Measurements from ENCODE around the gene AHNAK.

The AHNAK gene

DNA sequence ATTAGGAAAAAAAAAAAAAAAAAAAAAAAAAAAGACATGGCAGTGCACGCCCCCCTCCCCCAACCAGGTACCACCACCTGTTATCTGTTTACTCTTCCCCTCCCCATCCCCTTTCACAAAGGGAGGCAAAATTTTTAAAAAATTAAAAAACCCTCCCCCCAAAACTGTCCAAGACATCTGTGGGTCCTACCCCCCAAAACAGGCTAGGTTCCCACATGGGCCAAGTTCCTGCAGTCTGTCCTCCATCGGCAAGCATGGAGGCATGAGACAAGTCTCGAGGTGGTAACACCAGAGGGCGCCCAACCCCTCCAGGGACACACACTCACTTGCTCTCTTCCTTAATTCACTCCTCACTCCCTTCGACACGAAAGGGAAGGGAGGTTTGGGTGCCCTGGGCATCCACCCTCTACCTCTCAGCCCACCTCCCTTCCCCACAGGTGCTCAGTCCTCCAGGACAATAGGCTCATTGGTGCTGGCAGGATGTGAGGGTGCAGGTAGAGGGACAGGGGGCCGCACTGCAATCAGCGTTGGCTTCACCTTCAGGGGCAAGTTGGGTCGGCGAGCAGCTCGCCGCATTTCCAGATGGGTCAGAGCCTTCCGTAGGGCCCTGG, 46.9 kb upstream of the AHNAK start:
- CTCF ChIA-PET: interaction anchor here (0.6 to 3.5 kb wide), 19 partner anchors 10 to 199 kb away, joined by 3 to 19 read pairs (median 4); partner anchors contain the start of genes B3GAT3, EEF1G, EML3 and LRRN4CL
- POLR2A ChIA-PET: interaction anchor here (0.6 to 6.0 kb wide), 12 partner anchors 7 to 278 kb away, joined by 3 to 140 read pairs (median 12); partner anchors contain the start of genes B3GAT3, C11orf98, CSKMT and EEF1G
- Histone ChIP-seq H3K36me3 (ENCODE audit: control insufficient read depth in 2 of 2, insufficient read depth in 1 of 2, low read length in 2 of 2) (peaks cover 17 to 66% of the 10 kb centered on the region in 2 experiments; a peak in 2 of 3 replicates), H3K4me1 (ENCODE audit: control insufficient read depth, insufficient read depth, low read length) (no peaks in the 10 kb centered on the region), H3K4me3 (ENCODE audit: low read depth, low read length) (no peak overlapping the region), H3K27ac (ENCODE audit: extremely low read depth, low read depth, low read length) (no peak overlapping the region), H3K9me3 (ENCODE audit: control insufficient read depth, insufficient read depth, low read depth, low read length) (no peaks in the 10 kb centered on the region)
- peak; percentile 74 for TF ChIP-seq SCRT2 (tag by site-specific recombination; IDR thresholded peaks at IDR 0.05)
- peak; percentile 29; the same call in 1 of the 2 replicates for TF ChIP-seq SP7 (tag by site-specific recombination; IDR thresholded peaks at IDR 0.05)
- TF ChIP-seq, protein P1, sequence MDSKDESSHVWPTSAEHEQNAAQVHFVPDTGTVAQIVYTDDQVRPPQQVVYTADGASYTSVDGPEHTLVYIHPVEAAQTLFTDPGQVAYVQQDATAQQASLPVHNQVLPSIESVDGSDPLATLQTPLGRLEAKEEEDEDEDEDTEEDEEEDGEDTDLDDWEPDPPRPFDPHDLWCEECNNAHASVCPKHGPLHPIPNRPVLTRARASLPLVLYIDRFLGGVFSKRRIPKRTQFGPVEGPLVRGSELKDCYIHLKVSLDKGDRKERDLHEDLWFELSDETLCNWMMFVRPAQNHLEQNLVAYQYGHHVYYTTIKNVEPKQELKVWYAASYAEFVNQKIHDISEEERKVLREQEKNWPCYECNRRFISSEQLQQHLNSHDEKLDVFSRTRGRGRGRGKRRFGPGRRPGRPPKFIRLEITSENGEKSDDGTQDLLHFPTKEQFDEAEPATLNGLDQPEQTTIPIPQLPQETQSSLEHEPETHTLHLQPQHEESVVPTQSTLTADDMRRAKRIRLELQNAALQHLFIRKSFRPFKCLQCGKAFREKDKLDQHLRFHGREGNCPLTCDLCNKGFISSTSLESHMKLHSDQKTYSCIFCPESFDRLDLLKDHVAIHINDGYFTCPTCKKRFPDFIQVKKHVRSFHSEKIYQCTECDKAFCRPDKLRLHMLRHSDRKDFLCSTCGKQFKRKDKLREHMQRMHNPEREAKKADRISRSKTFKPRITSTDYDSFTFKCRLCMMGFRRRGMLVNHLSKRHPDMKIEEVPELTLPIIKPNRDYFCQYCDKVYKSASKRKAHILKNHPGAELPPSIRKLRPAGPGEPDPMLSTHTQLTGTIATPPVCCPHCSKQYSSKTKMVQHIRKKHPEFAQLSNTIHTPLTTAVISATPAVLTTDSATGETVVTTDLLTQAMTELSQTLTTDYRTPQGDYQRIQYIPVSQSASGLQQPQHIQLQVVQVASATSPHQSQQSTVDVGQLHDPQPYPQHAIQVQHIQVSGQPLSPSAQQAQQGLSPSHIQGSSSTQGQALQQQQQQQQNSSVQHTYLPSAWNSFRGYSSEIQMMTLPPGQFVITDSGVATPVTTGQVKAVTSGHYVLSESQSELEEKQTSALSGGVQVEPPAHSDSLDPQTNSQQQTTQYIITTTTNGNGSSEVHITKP (tag by site-specific recombination; IDR thresholded peaks at IDR 0.05): 0 out of 2 replicates have a peak, but pooled peaks have one; percentile 15
- TF ChIP-seq, protein P2, sequence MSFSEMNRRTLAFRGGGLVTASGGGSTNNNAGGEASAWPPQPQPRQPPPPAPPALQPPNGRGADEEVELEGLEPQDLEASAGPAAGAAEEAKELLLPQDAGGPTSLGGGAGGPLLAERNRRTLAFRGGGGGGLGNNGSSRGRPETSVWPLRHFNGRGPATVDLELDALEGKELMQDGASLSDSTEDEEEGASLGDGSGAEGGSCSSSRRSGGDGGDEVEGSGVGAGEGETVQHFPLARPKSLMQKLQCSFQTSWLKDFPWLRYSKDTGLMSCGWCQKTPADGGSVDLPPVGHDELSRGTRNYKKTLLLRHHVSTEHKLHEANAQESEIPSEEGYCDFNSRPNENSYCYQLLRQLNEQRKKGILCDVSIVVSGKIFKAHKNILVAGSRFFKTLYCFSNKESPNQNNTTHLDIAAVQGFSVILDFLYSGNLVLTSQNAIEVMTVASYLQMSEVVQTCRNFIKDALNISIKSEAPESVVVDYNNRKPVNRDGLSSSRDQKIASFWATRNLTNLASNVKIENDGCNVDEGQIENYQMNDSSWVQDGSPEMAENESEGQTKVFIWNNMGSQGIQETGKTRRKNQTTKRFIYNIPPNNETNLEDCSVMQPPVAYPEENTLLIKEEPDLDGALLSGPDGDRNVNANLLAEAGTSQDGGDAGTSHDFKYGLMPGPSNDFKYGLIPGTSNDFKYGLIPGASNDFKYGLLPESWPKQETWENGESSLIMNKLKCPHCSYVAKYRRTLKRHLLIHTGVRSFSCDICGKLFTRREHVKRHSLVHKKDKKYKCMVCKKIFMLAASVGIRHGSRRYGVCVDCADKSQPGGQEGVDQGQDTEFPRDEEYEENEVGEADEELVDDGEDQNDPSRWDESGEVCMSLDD (tag by site-specific recombination; IDR thresholded peaks at IDR 0.05): peak; percentile 69; the same call in 1 of the 2 replicates
- TF ChIP-seq ZNF785 (tag by site-specific recombination; IDR thresholded peaks at IDR 0.05): no peak
- TF ChIP-seq ZSCAN23 (tag by site-specific recombination; IDR thresholded peaks at IDR 0.05): no peak
- TF ChIP-seq ZEB2 (tag by site-specific recombination; IDR thresholded peaks at IDR 0.05): peak; percentile 39; the same call in 1 of the 2 replicates
- TF ChIP-seq, protein P3, sequence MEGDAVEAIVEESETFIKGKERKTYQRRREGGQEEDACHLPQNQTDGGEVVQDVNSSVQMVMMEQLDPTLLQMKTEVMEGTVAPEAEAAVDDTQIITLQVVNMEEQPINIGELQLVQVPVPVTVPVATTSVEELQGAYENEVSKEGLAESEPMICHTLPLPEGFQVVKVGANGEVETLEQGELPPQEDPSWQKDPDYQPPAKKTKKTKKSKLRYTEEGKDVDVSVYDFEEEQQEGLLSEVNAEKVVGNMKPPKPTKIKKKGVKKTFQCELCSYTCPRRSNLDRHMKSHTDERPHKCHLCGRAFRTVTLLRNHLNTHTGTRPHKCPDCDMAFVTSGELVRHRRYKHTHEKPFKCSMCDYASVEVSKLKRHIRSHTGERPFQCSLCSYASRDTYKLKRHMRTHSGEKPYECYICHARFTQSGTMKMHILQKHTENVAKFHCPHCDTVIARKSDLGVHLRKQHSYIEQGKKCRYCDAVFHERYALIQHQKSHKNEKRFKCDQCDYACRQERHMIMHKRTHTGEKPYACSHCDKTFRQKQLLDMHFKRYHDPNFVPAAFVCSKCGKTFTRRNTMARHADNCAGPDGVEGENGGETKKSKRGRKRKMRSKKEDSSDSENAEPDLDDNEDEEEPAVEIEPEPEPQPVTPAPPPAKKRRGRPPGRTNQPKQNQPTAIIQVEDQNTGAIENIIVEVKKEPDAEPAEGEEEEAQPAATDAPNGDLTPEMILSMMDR (tag by site-specific recombination; IDR thresholded peaks at IDR 0.05): peak; percentile 69
- peak; percentile 37 for TF ChIP-seq ZNF654 (tag by site-specific recombination; IDR thresholded peaks at IDR 0.05; ENCODE audit: low read depth)
- TF ChIP-seq, protein P4, sequence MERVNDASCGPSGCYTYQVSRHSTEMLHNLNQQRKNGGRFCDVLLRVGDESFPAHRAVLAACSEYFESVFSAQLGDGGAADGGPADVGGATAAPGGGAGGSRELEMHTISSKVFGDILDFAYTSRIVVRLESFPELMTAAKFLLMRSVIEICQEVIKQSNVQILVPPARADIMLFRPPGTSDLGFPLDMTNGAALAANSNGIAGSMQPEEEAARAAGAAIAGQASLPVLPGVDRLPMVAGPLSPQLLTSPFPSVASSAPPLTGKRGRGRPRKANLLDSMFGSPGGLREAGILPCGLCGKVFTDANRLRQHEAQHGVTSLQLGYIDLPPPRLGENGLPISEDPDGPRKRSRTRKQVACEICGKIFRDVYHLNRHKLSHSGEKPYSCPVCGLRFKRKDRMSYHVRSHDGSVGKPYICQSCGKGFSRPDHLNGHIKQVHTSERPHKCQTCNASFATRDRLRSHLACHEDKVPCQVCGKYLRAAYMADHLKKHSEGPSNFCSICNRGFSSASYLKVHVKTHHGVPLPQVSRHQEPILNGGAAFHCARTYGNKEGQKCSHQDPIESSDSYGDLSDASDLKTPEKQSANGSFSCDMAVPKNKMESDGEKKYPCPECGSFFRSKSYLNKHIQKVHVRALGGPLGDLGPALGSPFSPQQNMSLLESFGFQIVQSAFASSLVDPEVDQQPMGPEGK (tag by site-specific recombination; IDR thresholded peaks at IDR 0.05): peak; percentile 47; the same call in 1 of the 2 replicates
- TF ChIP-seq, protein P5, sequence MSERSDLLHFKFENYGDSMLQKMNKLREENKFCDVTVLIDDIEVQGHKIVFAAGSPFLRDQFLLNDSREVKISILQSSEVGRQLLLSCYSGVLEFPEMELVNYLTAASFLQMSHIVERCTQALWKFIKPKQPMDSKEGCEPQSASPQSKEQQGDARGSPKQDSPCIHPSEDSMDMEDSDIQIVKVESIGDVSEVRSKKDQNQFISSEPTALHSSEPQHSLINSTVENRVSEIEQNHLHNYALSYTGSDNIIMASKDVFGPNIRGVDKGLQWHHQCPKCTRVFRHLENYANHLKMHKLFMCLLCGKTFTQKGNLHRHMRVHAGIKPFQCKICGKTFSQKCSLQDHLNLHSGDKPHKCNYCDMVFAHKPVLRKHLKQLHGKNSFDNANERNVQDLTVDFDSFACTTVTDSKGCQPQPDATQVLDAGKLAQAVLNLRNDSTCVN (tag by site-specific recombination; optimal IDR thresholded peaks at IDR 0.05): peak; percentile 10
- peak; percentile 31; the same call in 1 of the 2 replicates for TF ChIP-seq ZBTB8A (tag by site-specific recombination; IDR thresholded peaks at IDR 0.05)
- TF ChIP-seq ZBTB48 (tag by site-specific recombination; IDR thresholded peaks at IDR 0.05): peak; percentile 65; the same call in 1 of the 2 replicates
- TF ChIP-seq ZNF311 (tag by site-specific recombination; IDR thresholded peaks at IDR 0.05; ENCODE audit: borderline replicate concordance): no peak
- TF ChIP-seq, protein P6, sequence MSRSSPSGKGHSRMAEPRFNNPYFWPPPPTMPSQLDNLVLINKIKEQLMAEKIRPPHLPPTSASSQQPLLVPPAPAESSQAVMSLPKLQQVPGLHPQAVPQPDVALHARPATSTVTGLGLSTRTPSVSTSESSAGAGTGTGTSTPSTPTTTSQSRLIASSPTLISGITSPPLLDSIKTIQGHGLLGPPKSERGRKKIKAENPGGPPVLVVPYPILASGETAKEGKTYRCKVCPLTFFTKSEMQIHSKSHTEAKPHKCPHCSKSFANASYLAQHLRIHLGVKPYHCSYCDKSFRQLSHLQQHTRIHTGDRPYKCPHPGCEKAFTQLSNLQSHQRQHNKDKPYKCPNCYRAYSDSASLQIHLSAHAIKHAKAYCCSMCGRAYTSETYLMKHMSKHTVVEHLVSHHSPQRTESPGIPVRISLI (tag by site-specific recombination; IDR thresholded peaks at IDR 0.05): peak; percentile 73
- TF ChIP-seq WT1 (tag by site-specific recombination; IDR thresholded peaks at IDR 0.05): peak; percentile 53; the same call in 1 of the 2 replicates
- no peak for TF ChIP-seq ZNF112 (tag by site-specific recombination; IDR thresholded peaks at IDR 0.05)
- TF ChIP-seq PRDM1 (tag by site-specific recombination; IDR thresholded peaks at IDR 0.05): peak; percentile 97
- TF ChIP-seq SP3 (tag by site-specific recombination; IDR thresholded peaks at IDR 0.05): no peak
- TF ChIP-seq ZNF600 (tag by site-specific recombination; IDR thresholded peaks at IDR 0.05): peak; percentile 88
- TF ChIP-seq ZNF366 (tag by site-specific recombination; conservative IDR thresholded peaks at IDR 0.05): peak; percentile 65
- TF ChIP-seq ZBTB17 (tag by site-specific recombination; IDR thresholded peaks at IDR 0.05): peak; percentile 59
- peak; percentile 46; the same call in 1 of the 2 replicates for TF ChIP-seq ZNF2 (tag by site-specific recombination; IDR thresholded peaks at IDR 0.05)
- TF ChIP-seq ZNF660 (tag by site-specific recombination; IDR thresholded peaks at IDR 0.05): 0 out of 2 replicates have a peak, but pooled peaks have one; percentile 14
- TF ChIP-seq ZNF292 (tag by site-specific recombination; IDR thresholded peaks at IDR 0.05; ENCODE audit: borderline replicate concordance, low read depth): no peak

All from HEK293 (cell line).